Measurements from ENCODE around the gene GALNT10.

Gene GALNT10

DNA sequence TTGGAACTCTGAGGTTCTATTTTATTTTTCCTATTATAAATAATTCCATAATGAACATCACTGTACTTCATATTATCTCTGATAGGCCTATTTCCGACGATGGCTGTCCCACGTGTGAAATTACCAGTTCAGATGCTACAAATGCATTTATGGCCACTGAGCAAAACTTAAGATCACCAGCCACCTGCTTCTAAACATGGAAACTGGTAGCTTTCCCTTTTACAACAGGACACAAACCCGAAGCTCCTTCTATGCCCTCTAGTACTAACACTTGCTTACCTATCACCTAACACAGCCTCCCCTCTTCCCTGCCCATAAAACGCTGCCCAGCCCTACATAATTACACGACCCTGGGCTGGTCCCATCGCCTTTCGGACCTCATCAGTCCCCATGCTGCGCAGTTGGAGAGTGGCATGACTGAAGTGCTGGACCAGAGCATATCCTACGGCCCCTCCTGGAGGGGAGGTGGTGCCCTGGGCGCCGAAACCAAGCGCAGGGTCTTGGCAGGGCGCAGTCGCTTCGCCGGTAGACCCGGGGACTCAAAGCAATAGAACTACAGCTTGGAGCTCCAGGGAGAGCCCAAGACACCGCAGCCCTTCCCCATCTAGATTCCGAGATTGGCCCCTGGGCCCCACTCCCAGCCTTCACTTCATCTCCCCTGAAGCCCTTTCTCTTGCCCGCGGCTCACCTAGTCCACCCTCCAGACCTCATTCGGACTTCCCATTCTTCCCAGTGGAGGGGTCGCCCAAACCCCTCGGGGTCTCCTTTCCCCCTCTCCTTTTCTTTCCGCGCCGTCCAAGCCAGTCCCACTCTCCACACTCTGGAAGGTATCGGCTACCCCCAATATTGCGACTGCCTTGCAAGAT, 254.3 kb downstream of the GALNT10 start:
- DNase-seq (ENCODE audit: low spot score): no peak

DNA sequence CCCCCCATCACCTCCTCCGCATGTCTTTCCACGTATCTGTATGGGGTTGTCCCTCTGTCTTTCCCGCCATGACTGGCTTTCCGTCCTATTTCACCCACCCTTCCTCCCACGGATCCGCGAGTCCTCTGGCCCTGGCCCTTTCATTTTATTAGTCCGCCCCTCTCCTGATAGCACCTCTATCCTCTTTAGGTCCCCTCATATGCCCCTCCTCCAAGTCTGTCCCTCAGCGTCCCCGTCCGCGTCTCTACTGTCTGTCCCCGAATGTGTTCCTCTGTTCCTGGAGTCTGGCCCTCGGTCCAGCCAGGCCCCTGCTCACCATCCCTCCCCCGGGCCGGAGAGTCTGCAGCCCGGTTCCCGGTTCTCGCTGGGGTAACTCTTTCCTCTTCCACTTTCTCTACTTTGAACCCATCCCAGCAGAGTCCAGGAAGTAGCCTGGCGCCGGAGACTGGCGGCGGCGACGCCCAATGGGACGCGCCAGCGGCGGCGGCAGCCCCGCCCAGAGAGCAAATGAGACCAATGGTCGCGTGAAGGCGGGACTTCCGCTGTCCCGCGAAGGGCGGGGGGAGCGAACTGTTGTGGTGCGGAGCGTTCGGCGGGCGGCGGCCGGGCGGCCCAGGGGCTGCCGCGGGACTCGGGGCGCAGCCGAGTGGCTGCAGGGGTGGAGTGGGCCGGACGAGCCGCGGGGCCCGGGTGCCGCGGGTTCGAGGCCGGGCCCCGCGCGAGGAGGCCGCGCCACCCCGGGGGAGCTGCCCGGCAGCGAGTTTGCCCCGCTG, 255.1 kb downstream of the GALNT10 start, which contains the start of gene SAP30L:
Gene SAP30L, plus strand, starts transcription at position 576 of the 773 bp plus-strand sequence. CDS start 608 bp downstream, outside the sequence.
- DNase-seq (ENCODE audit: low spot score): peak; percentile 94

DNA sequence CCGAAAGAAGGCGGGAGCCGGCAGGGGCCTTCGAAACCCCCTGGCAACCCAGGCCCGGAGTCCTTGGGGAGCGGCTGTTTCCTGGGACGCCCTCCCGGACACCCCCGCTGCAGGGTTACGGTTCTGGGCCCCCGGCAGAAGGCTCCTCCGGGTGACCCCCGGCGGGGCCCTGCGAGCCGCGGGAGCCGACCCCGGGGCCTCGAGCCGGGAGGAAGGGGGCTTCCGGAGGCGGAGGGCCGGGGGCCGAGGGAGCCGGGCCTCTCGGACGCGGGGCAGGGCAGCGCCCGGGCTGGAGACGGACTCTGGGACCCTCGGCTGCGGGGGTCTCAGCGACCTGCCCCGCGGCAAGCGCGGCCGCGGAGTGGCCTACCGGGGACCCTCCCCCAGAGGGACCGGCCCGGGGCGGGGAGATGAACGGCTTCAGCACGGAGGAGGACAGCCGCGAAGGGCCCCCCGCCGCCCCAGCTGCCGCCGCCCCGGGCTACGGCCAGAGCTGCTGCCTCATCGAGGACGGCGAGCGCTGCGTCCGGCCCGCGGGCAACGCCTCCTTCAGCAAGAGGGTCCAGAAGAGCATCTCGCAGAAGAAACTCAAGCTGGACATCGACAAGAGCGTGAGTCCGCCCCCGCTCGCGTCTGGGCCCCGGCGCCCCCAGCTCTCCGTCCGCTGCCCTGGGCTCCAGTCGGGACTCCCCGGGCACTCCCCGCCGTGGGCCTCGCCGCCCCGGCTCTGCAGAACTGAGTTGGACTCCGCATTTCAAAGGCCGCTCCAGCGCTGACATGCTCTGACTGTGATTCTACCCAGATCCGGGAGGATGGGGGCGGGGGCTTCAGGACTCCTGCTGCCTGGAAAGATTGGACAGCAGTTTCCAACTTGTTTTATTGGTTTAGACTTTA, 255.9 kb downstream of the GALNT10 start:
- DNase-seq (ENCODE audit: low spot score): no peak

DNA sequence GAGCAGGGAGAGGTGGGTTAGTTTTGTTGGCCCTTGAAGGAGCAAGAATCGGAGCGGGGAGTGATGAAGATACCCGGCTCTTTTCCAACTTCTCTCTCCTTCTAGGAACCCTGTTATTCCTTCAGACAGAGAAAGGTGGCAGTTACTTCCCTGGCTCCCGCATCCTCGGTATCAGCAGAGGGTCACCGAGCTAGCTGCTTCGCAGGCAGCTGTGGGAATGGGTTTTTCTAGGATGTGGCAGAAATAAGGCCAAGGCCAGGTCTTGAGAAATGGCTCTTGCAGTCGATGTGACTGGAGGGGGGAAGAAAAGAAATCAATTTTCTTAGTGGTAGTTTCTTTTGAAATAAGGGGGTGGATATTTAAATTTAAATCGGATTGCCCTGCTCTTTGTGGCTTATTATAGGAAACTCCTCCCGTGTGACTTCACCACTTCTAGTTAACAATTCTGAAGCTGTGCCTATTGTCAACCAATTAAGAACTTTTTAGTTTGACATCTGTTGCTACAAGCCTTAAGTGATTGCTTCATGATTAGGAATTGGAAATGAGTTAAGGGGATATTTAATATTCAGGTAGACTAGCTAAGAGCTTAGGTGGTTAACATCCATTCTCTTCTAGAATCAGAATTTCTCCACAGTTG, 256.7 kb downstream of the GALNT10 start:
- no peak for DNase-seq (ENCODE audit: low spot score)

DNA sequence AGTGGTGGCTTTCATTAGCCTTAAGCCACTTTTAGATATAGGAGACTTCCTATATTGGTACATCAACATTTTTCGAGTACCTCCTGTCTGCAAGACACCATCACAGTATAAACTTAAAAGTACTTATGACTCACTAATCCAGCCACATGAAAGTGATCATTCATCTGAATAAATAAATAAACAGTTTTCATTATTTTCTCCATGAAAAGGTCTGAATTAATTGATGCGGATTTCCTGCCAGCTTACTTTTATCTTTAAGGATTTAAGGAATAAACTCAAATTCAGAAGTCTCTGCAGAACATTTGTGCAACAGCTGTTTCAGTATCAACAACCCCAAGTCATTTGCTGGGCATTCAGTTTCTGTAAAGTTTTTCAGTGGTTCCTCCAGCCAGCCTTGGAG, 259.3 kb downstream of the GALNT10 start:
- no peak for DNase-seq (ENCODE audit: low spot score)

DNA sequence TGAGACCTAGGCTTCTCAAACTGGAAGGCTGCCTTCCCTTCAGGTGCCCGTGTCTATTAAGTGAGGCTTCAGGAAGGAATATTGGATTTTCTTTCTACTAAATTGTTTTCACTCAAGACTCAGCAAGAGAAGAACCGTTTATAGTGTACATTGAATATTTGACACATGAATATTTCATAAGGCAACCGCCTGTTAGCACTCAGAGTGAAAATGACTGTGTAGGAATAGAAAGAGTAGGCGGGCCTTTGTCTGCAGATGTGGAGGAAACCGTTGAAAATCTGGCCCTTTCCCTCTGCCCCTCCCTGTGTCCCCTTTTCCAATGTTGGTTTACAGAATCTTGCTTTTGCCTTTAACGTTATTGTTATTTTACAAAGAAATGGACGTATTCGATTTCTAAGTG, 261.4 kb downstream of the GALNT10 start:
- DNase-seq (ENCODE audit: low spot score): no peak

DNA sequence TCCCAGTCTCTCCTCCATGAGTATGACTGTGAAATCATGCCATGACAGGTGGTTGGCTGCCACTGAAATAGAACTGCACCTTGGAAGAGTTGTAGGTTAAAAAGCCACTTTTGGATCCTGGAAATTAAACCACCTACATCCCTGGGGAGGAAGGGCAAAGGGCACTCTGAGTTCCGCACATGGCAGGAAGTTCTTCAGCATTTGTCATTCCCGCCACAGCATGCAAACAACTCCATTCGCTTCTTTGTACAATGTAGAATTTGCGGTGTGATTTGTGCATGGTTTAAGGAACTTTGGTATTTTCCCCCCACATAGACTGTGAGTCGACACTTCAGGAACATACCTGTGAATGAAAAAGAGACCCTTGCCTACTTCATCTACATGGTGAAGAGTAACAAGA, 265.1 kb downstream of the GALNT10 start:
- DNase-seq (ENCODE audit: low spot score): no peak

DNA sequence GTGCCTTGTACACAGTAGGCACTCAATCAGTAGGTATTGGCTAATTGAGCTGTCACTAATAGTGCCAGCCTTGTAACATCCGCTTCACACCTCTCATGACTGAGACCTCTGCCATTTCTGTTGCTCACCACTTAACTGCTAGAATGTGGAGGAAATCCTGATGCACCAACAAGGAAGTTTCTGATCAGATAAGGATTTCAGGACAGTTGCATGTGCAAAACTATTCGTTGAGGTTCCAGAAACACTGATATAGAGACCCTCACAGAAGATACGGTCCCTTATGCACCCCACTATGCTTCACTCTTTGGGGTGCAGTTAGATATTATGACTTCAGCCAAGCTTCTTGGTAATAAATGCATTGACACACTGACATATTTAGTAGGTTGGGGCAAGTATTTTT, 266.0 kb downstream of the GALNT10 start:
- no peak for DNase-seq (ENCODE audit: low spot score)

DNA sequence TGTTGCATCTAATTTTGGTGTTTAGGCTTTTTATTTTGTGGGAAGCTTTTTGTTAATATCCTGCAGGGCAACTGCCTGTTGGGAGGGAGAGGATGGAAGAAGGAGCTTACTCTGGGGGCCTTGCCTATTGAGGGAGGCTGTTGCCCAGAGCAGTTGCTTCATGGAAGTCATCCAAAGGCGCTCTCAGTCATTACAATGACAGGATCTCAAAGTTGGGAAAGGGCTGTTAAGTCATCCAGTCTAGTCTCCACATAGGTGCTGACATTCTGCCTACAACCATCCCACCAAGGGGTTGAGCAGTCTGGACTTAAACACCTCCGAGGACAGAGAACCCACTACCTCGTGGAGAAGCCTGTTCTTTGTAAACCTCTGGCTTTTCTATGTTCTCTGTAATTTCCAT, 268.5 kb downstream of the GALNT10 start:
- DNase-seq (ENCODE audit: low spot score): no peak

DNA sequence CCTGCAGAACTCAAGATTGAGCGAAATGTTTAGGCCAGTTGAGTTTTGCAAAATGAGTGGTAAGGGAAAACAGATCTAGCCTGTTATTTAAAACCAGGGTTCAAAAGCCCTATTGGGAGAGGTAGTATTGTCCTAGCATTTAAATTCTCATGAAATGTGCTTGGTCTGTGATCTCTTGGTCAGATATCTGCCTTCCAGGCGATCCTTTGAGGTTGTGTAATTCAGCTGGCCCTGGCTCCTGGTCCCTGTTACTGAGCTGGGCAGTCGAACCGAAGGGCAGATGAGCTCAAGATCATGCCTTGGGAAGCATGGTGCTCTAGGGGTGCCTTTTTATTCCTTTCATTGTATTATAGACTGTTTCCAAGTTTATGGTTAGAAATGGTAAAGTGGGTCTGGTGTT, 269.6 kb downstream of the GALNT10 start:
- no peak for DNase-seq (ENCODE audit: low spot score)

DNA sequence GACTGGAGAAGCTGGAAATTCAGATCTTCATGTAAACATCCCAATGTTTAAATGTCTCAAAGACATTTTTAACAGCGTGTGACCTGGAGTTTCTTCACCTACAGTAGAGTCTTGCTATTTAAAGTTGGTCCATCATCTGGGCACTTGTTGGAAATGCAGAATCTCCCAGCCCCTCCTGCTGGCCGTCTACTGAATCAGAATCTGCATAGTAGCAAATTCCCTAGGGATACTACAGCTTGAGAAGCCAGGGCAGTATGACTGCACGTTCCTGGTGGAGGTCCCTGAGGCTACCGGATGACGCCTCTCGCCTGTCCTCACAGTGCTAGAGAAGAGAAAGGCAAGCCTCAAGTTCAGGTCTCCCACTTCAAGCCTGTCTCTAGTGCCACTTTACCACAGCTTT, 271.0 kb downstream of the GALNT10 start:
- DNase-seq (ENCODE audit: low spot score): no peak

DNA sequence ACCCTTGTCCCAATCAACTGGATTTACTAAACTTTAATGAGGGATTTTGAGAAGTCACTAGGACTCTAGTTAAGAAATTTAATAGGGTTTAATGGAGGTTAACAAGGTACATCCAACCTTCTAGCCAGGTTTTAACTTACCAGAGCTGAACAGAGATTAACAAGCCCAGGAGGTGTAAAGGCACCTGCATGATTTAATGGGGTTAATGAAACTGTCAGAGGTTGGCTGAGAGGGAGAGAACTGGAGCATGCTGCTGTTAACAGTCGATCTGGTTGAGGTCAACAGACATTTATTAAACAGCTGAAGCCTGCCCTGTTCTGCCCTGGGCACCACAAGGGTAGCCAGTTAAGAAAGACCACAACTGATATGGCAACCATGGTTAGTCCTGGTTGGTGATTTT, 273.9 kb downstream of the GALNT10 start:
- DNase-seq (ENCODE audit: low spot score): no peak

DNA sequence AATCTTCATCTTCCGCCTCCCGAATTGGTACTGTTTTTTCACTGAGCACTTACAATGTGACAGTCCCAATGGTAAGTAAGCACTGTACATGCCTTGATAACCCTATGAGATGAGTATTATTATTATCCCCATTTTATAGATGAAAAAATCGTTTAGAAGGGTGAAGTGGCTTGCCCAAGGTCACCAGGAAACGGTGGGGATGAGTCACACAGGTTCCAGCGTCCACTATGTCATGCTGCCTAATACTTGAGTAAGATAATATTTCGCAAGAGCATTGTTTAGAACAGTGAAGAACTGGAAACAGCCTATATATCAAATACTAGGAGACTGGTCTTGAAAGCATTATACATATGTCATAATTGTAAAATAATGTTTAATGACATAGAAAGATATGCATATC, 274.6 kb downstream of the GALNT10 start:
- DNase-seq (ENCODE audit: low spot score): no peak

DNA sequence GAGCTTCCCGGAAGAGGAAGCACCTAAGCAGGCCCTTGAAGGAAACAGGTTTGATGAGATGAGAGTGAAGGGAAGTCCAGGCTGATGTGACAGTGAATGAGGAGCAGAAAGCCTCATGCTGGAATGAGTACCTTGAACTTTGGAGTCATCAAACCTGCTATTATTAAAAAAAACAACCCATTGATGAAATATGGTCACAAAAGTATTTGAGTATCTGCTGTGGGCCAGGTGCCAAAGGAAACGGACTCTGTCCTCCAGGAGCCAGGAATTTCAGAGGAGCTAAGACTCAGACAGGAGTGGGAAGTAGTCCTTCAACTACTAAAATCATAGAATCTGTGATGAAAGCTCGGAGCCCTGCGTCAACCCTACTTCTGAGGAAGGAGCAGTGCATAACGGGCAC, 275.6 kb downstream of the GALNT10 start:
- no peak for DNase-seq (ENCODE audit: low spot score)

DNA sequence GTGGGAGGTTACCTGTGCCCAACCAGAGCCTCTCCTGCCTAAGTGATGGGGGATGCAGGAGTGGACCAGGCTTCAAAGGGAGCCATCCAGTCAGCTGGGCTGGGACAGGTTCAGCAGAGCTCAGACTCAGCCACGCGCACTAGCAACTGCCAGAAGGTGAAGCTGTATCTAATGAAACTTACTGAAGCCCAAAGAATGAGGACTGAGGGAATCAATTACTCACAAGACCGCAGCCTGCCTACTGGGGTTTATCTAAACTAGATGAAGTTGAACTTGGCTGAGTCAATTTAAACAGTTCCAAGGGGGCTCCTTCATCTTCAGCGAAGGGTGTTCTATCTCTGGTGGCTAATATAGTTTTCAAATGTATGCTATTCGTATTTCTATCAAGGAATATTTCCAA, 276.1 kb downstream of the GALNT10 start:
- DNase-seq (ENCODE audit: low spot score): no peak

DNA sequence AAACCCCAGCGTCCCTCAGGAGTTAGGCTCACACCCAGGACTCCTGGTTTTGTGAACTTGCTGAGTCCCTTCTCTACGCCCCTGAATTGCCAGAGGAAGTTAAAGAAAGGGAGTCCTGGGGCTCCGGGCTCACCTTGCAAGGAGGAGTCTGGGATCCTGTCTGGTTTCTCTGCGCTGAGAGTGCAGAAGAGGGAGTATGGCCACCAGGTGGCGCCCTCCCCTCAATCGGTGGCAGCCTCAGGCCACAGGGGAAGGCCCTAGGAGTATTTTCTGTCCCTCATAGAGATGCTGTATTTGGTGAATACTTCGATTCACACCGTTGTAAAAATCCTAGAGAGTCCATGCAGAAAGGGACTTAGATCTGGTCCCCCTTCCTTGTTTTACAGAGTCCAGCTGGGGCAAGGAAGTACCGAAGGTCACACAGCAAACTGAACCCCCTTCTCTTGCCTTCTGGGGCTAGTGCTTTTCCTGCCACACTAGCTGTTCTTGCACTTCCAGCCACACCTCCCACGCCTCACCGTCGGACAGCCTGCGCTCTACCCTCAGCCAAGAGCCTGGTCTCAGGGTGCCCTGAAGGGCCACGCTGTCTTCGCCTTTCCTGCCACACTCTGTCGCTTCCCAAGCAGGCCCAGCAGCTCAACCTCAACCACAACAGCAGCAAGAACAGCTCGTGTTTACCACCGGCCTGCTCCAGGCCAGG, 277.3 kb downstream of the GALNT10 start:
- DNase-seq (ENCODE audit: low spot score): peak; percentile 79

DNA sequence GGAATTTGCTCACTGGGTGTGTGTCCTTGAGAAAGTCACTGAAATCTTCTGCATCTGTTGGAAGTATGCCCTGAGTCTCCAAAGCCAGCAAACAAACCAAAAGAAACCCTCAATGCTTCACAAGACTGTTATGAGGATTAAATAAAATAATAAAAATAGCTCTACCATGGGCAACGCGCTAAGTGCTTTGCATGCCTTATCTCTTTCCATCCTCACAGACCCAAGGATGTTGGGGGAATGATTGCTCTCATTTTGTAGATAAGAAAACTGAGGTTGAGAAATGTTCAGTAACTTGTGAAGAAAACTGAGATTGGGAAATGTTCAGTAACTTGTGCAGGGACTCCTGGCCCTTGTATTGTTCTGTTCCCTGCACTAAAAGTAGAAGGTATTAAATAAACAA, 279.6 kb downstream of the GALNT10 start:
- no peak for DNase-seq (ENCODE audit: low spot score)
